MM.1S (cell line): Measurements from ENCODE around the gene WDR55.

Experiments used
- DNase-seq: peaks from one replicate; pipeline ENCODE4 v3.0.0-alpha.2; 2015
- H2AFZ ChIP-seq: fragments of 300-600 bp; sonication (generic); 2 replicates; pipeline ENCODE4 v1.6.0; 2016; ENCODE audit warnings: antibody characterized with exemption, low read length
- H3F3A ChIP-seq: fragments of 300-600 bp; sonication (generic); 2 replicates; pipeline ENCODE4 v1.6.1; 2016; ENCODE audit warnings: mild to moderate bottlenecking, antibody characterized with exemption, low read length, moderate library complexity, mixed read lengths; ENCODE audit not compliant: insufficient read depth
- H3K27ac ChIP-seq: fragments of 300-600 bp; sonication (generic); 2 replicates; pipeline ENCODE4 v1.5.1; 2016; ENCODE audit warnings: mild to moderate bottlenecking, low read length
- H3K27me3 ChIP-seq: fragments of 300-600 bp; sonication (generic); replicated peaks from 2 replicates; pipeline ENCODE4 v1.6.0; 2016; ENCODE audit warnings: low read length; ENCODE audit not compliant: insufficient read depth
- H3K36me3 ChIP-seq: fragments of 300-600 bp; sonication (generic); replicated peaks from 2 replicates; pipeline ENCODE4 v1.6.1; 2016; ENCODE audit warnings: mild to moderate bottlenecking, low read length, mixed read lengths; ENCODE audit not compliant: insufficient read depth
- H3K4me1 ChIP-seq: fragments of 300-600 bp; sonication (generic); 2 replicates; pipeline ENCODE4 v1.6.1; 2016; ENCODE audit warnings: low read length, mixed read lengths
- H3K4me2 ChIP-seq: fragments of 300-600 bp; sonication (generic); 2 replicates; pipeline ENCODE4 v1.6.0; 2016; ENCODE audit warnings: low read depth, low read length
- H3K4me3 ChIP-seq: fragments of 300-600 bp; sonication (generic); 2 replicates; pipeline ENCODE4 v1.5.1; 2016; ENCODE audit warnings: low read length, mixed read lengths
- H3K79me2 ChIP-seq: fragments of 300-600 bp; sonication (generic); 2 replicates; pipeline ENCODE4 v1.6.1; 2016; ENCODE audit warnings: mixed run types, low read length, mixed read lengths
- H3K9ac ChIP-seq: fragments of 300-600 bp; sonication (generic); 2 replicates; pipeline ENCODE4 v1.6.1; 2016; ENCODE audit warnings: low read length, mixed read lengths
- H3K9me2 ChIP-seq: fragments of 300-600 bp; sonication (generic); replicated peaks from 2 replicates; pipeline ENCODE4 v1.6.1; 2016; ENCODE audit warnings: mild to moderate bottlenecking, low read length, mixed read lengths; ENCODE audit not compliant: insufficient read depth
- H3K9me3 ChIP-seq: fragments of 300-600 bp; sonication (generic); replicated peaks from 2 replicates; pipeline ENCODE4 v1.6.1; 2016; ENCODE audit warnings: mild to moderate bottlenecking, low read length, mixed read lengths; ENCODE audit not compliant: insufficient read depth
- H4K20me1 ChIP-seq: fragments of 300-600 bp; sonication (generic); 2 replicates; pipeline ENCODE4 v1.6.1; 2016; ENCODE audit warnings: mild to moderate bottlenecking, low read length, moderate library complexity, mixed read lengths; ENCODE audit not compliant: insufficient read depth
- CTCF ChIP-seq: fragments of 300-600 bp; sonication (generic); IDR thresholded peaks from 2 replicates; pipeline ENCODE4 v1.5.1; 2016; ENCODE audit warnings: antibody characterized with exemption, low read length, mixed read lengths
- EZH2 ChIP-seq: fragments of 300-600 bp; sonication (generic); optimal IDR thresholded peaks from 2 replicates; pipeline ENCODE3; 2017; ENCODE audit warnings: low read depth, mild to moderate bottlenecking, antibody characterized with exemption, low read length, mixed read lengths
- EZH2phosphoT487 ChIP-seq: fragments of 300-600 bp; sonication (generic); IDR thresholded peaks from 2 replicates; pipeline ENCODE4 v1.6.1; 2018; ENCODE audit warnings: antibody characterized with exemption, low read length

WDR55 gene

GRCh38 chr5:140627972-140628371, 36.7 kb upstream of the WDR55 start:
- H3K4me2 ChIP-seq = no peak overlapping the region
- H3K36me3 ChIP-seq = no peaks in the 10 kb centered on the region
- no peaks in the 10 kb centered on the region for H3K79me2 ChIP-seq
- TF ChIP-seq EZH2phosphoT487 (no peak), CTCF (no peak), EZH2 (no peak)
- no peak overlapping the region for H2AFZ ChIP-seq
- H3K9me3 ChIP-seq = no peaks in the 10 kb centered on the region
- no peak for DNase-seq
- H3K27ac ChIP-seq = no peak overlapping the region
- H3F3A ChIP-seq = no peaks in the 10 kb centered on the region
- no peaks in the 10 kb centered on the region for H3K9me2 ChIP-seq
- H4K20me1 ChIP-seq = no peaks in the 10 kb centered on the region
- no peak overlapping the region for H3K9ac ChIP-seq
- no peak overlapping the region for H3K4me3 ChIP-seq
- H3K4me1 ChIP-seq = 0 out of 2 replicates have a peak, but pooled peaks cover under 1% of the 10 kb centered on the region
- H3K27me3 ChIP-seq = 0 out of 2 replicates have a peak, but pooled peaks cover 3% of the 10 kb centered on the region

- TF ChIP-seq EZH2phosphoT487 (no peak), CTCF (no peak), EZH2 (no peak)
- no peaks in the 10 kb centered on the region for H3K36me3 ChIP-seq
- no peak for DNase-seq
- no peak overlapping the region for H3K27ac ChIP-seq
- H4K20me1 ChIP-seq = no peaks in the 10 kb centered on the region
- H3K9me3 ChIP-seq = no peaks in the 10 kb centered on the region
- H2AFZ ChIP-seq = no peak overlapping the region
- H3K9me2 ChIP-seq = no peaks in the 10 kb centered on the region
- H3K27me3 ChIP-seq = 0 out of 2 replicates have a peak, but pooled peaks cover 6% of the 10 kb centered on the region
- H3K79me2 ChIP-seq = no peaks in the 10 kb centered on the region
- no peaks in the 10 kb centered on the region for H3F3A ChIP-seq
- H3K9ac ChIP-seq = no peak overlapping the region
- H3K4me2 ChIP-seq = no peak overlapping the region
- no peak overlapping the region for H3K4me3 ChIP-seq
- H3K4me1 ChIP-seq = 0 out of 2 replicates have a peak, but pooled peaks cover 2% of the 10 kb centered on the region
Measured at GRCh38 chr5:140628711-140629110, 36.0 kb upstream of the WDR55 start.

GRCh38 chr5:140630292-140631035, 34.2 kb upstream of the WDR55 start:
- H3K79me2 ChIP-seq = no peaks in the 10 kb centered on the region
- H3K27me3 ChIP-seq = 0 out of 2 replicates have a peak, but pooled peaks cover 6% of the 10 kb centered on the region
- no peaks in the 10 kb centered on the region for H3K9me3 ChIP-seq
- H3K36me3 ChIP-seq = no peaks in the 10 kb centered on the region
- H3K4me3 ChIP-seq = no peak overlapping the region
- H3K4me2 ChIP-seq = no peak overlapping the region
- no peak for TF ChIP-seq EZH2phosphoT487
- no peak for TF ChIP-seq EZH2
- no peak for TF ChIP-seq CTCF
- H4K20me1 ChIP-seq = no peaks in the 10 kb centered on the region
- 0 out of 2 replicates have a peak, but pooled peaks cover 2% of the 10 kb centered on the region for H3K4me1 ChIP-seq
- H3F3A ChIP-seq = peaks cover 5% of the 10 kb centered on the region
- DNase-seq = no peak
- H2AFZ ChIP-seq = no peak overlapping the region
- no peak overlapping the region for H3K27ac ChIP-seq
- no peaks in the 10 kb centered on the region for H3K9me2 ChIP-seq
- no peak overlapping the region for H3K9ac ChIP-seq
